Stomach smooth muscle (tissue), 2 donors: ENCODE measurements around the gene LRRC2.
"Not testable (repeated sequence)": the region's sequence is repeated elsewhere in the genome, so short reads cannot be mapped to it uniquely, and the experiment has no call there.

Experiments
- H3K27ac ChIP-seq: one replicate; pipeline ENCODE4 v1.7.0; 2013; ENCODE audit warnings: mild to moderate bottlenecking, low read length, inconsistent platforms
- H3K27me3 ChIP-seq, 2 donors: one replicate each; pipeline ENCODE4 v1.7.0; 2013; ENCODE audit warnings: low read length in 2 of 2; ENCODE audit not compliant: insufficient read depth in 2 of 2, control insufficient read depth in 1 of 2
- H3K36me3 ChIP-seq, 2 donors: one replicate each; pipeline ENCODE4 v1.7.0; 2013; ENCODE audit warnings: low read length in 2 of 2; ENCODE audit not compliant: control insufficient read depth in 2 of 2, insufficient read depth in 2 of 2
- H3K4me1 ChIP-seq: one replicate; pipeline ENCODE4 v1.7.0; 2013; ENCODE audit warnings: low read length; ENCODE audit not compliant: control insufficient read depth, insufficient read depth
- H3K4me3 ChIP-seq, 2 donors: one replicate each; pipeline ENCODE4 v1.7.0; 2013; ENCODE audit warnings: low read length in 2 of 2
- H3K9ac ChIP-seq, 2 donors: one replicate each; pipeline ENCODE4 v1.7.0; 2013; ENCODE audit warnings: low read length in 2 of 2, mild to moderate bottlenecking in 1 of 2
- H3K9me3 ChIP-seq, 2 donors: one replicate each; pipeline ENCODE4 v1.7.0; 2013; ENCODE audit warnings: low read length in 2 of 2; ENCODE audit not compliant: control insufficient read depth in 2 of 2
- donor health status: healthy.
- donor health status: Pancreatic carcinoma.

LRRC2 gene

DNA sequence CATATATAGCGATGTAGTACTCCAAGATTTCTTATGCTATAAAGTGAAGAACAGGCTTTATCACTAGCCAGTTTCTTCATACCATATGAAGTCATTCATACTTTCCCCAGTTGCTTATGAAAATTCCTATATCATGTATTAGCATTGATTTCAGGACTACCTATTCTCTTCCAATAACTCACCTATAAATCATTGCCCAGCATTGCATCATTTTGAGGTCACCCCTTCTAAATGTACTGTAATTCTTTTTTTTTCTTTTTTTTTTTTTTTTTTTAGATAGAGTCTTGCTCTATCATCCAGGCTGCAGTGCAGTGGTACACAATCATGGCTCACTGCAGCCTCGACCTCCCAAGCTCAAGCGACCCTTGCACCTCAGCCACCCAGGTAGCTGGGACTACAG, 41.3 kb downstream of the LRRC2 start:
- H3K27ac ChIP-seq, result no peak overlapping the region
- no peak overlapping the region for H3K9ac ChIP-seq
- H3K4me1 ChIP-seq, result no peaks in the 10 kb centered on the region
- H3K4me3 ChIP-seq, result no peak overlapping the region
- no peaks in the 10 kb centered on the region for H3K27me3 ChIP-seq
- H3K9me3 ChIP-seq, result no peaks in the 10 kb centered on the region
- H3K36me3 ChIP-seq, result no peaks in the 10 kb centered on the region

DNA sequence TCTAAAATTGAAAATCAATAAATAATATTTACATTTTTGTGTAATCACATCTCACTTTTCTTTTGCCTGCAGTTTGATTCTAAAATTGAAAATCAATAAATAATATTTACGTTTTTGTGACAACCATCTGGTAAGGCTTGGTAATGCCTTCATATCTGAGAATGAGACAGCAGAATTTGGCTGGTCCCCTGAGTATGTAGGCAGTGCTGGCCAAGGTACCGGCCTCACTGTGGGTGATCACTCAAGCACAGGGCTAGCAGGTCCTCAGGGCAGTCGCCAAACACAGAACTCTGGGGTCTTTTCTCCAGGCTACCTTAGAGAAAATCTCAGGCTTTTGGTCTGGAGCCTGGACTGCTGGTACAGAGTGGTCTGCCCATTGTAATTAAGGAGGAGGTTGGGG, 42.1 kb downstream of the LRRC2 start:
- Histone ChIP-seq H3K36me3 (no peaks in the 10 kb centered on the region), H3K27ac (no peak overlapping the region)

DNA sequence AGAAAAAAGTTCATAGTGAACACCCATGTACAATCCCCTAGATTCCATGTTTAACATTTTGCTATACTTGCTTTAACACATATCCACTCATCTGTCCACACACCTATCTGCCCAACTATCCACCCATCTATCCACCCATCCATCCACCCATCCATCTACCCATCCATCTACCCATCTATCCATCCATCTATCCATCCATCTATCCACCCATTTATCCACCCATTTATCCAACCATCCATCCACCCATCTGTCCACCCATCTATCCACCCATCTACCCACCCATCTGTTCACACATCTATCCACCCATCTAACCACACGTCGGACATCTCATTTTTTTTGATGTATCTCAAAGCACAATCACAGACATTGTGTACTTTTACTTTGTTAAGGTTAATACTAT, 42.5 kb downstream of the LRRC2 start:
- no peak overlapping the region for H3K4me3 ChIP-seq
- no peaks in the 10 kb centered on the region for H3K9me3 ChIP-seq
- H3K27ac ChIP-seq, result no peak overlapping the region
- no peaks in the 10 kb centered on the region for H3K4me1 ChIP-seq
- H3K27me3 ChIP-seq, result no peaks in the 10 kb centered on the region
- H3K9ac ChIP-seq, result no peak overlapping the region
- no peaks in the 10 kb centered on the region for H3K36me3 ChIP-seq

More for the DNA sequence above, 42.1 kb downstream of the LRRC2 start:
- Histone ChIP-seq H3K9ac (no peak overlapping the region), H3K4me1 (no peaks in the 10 kb centered on the region), H3K9me3 (no peaks in the 10 kb centered on the region), H3K4me3 (no peak overlapping the region), H3K27me3 (no peaks in the 10 kb centered on the region)

DNA sequence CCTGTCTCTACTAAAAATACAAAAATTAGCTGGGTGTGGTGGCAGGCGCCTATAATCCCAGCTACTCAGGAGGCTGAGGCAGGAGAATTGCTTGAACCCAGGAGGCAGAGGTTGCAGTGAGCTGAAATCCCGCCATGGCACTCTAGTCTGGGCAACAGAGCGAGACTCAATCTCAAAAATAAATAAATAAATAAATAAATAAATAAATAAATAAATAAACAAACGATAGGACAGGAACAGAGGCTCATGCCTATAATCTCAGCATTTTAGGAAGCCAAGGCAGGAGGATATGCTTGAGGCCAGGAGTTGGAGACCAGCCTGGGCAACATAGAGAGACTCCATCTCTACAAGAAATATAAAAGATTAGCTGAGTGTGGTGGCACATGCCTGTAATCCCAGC, 43.9 kb downstream of the LRRC2 start:
- H3K27me3 ChIP-seq, H3K4me1 ChIP-seq, H3K4me3 ChIP-seq, H3K27ac ChIP-seq, H3K9me3 ChIP-seq, H3K9ac ChIP-seq, H3K36me3 ChIP-seq: not testable (repeated sequence)

DNA sequence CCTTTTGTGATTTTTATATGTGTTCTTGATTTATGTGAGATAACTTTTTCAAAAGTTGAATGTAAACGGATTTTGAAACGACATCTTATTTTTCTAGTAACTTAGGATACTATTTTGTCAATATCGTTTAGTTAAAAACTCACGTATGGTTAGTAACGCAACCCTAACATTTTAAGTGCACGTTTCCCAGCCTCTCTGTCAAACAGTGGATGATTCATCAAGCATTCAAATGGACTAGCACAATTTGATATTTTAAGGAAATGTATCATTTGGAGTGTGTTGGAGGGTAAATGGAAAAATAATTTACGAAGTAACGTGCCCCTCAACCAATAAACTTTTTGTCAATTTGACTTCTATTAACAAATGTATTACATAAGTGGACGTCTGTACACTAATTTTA, 45.0 kb downstream of the LRRC2 start:
- H3K36me3 ChIP-seq, result no peaks in the 10 kb centered on the region

DNA sequence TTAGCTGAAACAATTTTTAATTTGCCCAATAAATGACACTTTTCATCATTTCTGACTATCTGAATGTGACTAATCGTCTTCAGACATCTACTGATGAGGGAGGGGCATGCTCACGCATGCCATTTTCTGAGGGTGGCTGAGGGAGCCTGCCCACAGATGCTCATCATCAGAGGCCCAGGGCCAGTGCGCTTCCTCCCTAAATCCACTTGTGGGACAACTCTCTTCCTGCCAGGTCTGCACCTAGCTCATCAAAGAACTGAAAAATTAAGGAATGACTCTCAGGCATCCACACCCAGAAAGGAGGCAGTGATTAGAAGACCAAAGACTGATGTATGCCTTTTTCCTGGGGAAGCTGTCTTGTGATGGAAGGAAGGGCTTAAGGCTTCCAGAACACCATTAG, 45.6 kb downstream of the LRRC2 start:
- Histone ChIP-seq H3K4me1 (no peaks in the 10 kb centered on the region), H3K9ac (no peak overlapping the region), H3K4me3 (no peak overlapping the region), H3K27ac (no peak overlapping the region), H3K27me3 (no peaks in the 10 kb centered on the region), H3K36me3 (no peaks in the 10 kb centered on the region), H3K9me3 (no peaks in the 10 kb centered on the region)

More for the DNA sequence above, 45.0 kb downstream of the LRRC2 start:
- H3K9ac ChIP-seq, result no peak overlapping the region
- H3K4me3 ChIP-seq, result no peak overlapping the region
- H3K4me1 ChIP-seq, result no peaks in the 10 kb centered on the region
- no peaks in the 10 kb centered on the region for H3K9me3 ChIP-seq
- H3K27me3 ChIP-seq, result no peaks in the 10 kb centered on the region
- H3K27ac ChIP-seq, result no peak overlapping the region

DNA sequence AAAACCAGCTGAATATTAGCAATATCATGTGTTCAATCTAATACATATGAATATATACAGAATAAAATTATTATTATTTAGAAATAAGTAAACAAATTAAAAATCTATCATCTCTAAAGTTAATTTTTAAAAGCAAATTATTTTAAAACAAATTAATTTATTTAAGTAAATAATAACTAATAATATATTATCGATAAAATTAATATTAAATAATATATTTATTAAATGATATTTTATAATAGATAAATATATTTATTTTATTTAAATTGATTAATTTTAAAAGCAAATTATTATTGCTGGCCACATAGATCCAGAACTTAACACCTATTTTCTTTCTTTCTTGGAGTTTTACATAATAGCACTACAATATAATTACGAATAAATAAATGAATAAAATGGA, 46.1 kb downstream of the LRRC2 start:
- Histone ChIP-seq H3K27ac (no peak overlapping the region), H3K4me1 (no peaks in the 10 kb centered on the region), H3K9me3 (no peaks in the 10 kb centered on the region), H3K36me3 (no peaks in the 10 kb centered on the region), H3K27me3 (no peaks in the 10 kb centered on the region), H3K9ac (no peak overlapping the region), H3K4me3 (no peak overlapping the region)

DNA sequence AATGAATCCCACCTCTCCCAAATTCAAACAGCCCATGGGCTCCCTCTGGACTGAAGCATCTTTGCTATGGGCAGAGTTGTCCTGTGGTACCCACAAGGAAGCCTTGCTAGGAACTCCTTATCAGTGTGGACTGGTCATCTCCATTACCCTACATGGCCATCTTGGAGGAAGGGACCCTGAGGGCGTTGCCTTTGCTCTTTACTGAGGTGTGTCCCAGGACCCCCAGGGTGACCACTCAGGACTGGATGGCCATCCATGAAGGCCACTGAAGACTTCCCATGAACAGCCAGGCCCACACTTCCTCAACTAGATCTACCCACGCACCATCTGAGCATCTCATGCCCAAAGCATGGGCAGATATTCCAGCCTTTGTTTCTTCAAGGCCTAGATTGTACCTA, 48.3 kb downstream of the LRRC2 start:
- Histone ChIP-seq H3K27me3 (no peaks in the 10 kb centered on the region), H3K9ac (no peak overlapping the region), H3K4me1 (no peaks in the 10 kb centered on the region), H3K36me3 (no peaks in the 10 kb centered on the region), H3K4me3 (no peak overlapping the region), H3K27ac (no peak overlapping the region), H3K9me3 (no peaks in the 10 kb centered on the region)

DNA sequence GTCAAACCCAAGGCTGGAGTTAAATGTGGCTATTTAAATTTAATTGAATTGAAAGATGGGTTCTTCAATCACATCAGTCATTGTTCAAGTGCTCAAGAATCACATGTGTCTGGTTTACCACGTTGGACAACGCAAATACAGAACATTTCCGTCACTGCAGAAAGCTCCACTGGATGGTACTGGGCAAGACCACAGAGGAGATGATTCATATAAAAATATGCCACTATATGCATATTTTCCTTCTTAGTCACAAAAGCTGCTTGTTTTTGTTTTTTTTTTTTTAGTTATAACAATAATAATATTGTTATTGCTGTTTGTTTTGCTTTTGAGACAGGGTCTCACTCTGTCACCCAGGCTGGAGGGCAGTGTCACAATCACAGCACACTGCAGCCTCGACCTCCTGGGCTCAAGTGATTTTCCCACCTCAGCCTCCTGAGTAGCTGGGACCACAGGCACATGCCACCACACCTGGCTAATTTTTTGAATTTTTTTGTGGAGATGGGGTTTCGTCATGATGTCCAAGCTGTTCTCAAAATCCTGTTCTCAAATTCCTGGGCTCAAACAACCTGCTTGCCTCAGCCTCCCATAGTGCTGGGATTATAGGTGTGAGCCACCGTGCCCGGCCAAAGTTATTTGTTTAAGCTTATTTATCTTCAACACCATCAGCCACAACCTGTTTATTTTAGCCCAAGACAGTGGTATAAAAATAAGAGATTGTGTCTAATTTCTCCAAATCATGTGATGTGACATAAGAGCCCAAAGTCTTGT, 48.9 kb downstream of the LRRC2 start:
- no peaks in the 10 kb centered on the region for H3K9me3 ChIP-seq
- H3K4me3 ChIP-seq, result no peak overlapping the region
- H3K9ac ChIP-seq, result no peak overlapping the region
- H3K36me3 ChIP-seq, result no peaks in the 10 kb centered on the region
- H3K27me3 ChIP-seq, result no peaks in the 10 kb centered on the region
- H3K4me1 ChIP-seq, result no peaks in the 10 kb centered on the region
- H3K27ac ChIP-seq, result no peak overlapping the region

DNA sequence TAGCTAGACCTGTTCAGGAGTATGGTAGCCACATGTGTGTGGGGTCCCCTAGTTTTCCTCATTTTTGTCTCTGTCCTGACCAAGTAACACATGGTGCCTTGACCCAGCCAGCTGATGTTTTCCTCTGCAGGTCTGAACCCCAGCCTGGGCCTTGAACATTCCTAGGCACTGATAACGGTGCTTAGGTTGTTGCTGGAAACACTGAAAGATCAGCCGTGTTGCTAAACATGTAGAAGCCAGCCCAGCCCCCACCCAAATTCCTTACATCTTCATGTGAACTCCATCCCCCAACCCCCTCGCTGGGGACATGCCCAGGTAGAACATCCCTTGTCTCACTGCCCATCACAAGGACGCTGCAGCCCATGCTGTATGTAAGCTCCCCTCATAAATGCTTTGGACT, 49.6 kb downstream of the LRRC2 start:
- H3K27ac ChIP-seq, result no peak overlapping the region
- no peaks in the 10 kb centered on the region for H3K36me3 ChIP-seq
- H3K27me3 ChIP-seq, result no peaks in the 10 kb centered on the region
- H3K9ac ChIP-seq, result no peak overlapping the region
- no peaks in the 10 kb centered on the region for H3K9me3 ChIP-seq
- no peaks in the 10 kb centered on the region for H3K4me1 ChIP-seq
- no peak overlapping the region for H3K4me3 ChIP-seq

DNA sequence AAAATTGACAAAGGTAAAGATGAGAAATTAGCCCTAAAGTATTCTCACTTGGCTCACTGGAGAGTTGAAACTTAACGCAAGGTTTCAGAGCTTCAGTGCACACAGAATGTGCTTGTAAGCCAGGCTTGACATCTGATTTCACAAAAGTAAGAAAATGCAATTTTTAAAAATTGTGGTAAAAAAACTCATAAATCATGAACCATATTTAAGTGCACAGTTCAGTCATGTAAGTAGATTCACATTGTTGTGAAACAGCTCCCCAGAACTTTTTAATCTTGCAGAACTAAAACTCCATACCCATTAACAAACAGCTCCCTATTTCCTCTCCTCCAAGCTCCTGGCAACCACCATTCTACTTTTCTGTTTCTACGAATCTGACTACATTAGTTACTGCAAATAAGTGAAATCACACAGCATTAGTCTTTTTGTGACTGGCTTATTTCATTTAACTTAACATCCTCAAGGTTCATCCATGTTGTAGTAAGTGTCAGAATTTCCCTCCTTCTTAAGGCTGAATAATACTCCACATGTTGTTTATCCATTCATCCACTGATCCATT, 53.8 kb downstream of the LRRC2 start:
- no peaks in the 10 kb centered on the region for H3K36me3 ChIP-seq
- no peaks in the 10 kb centered on the region for H3K9me3 ChIP-seq
- H3K4me3 ChIP-seq, result no peak overlapping the region

More for the DNA sequence above, 53.8 kb downstream of the LRRC2 start:
- Histone ChIP-seq H3K27ac (no peak overlapping the region), H3K9ac (no peak overlapping the region), H3K4me1 (no peaks in the 10 kb centered on the region), H3K27me3 (no peaks in the 10 kb centered on the region)
